ENCODE data around the gene SPTBN4. TPM values are rescaled to one million over a fixed set of nuclear protein-coding genes. Genes with fewer than 3 reads are reported as not detected.

Gene SPTBN4
- total RNA-seq, 1 donor from 2014 or later, result 1.3 TPM

DNA sequence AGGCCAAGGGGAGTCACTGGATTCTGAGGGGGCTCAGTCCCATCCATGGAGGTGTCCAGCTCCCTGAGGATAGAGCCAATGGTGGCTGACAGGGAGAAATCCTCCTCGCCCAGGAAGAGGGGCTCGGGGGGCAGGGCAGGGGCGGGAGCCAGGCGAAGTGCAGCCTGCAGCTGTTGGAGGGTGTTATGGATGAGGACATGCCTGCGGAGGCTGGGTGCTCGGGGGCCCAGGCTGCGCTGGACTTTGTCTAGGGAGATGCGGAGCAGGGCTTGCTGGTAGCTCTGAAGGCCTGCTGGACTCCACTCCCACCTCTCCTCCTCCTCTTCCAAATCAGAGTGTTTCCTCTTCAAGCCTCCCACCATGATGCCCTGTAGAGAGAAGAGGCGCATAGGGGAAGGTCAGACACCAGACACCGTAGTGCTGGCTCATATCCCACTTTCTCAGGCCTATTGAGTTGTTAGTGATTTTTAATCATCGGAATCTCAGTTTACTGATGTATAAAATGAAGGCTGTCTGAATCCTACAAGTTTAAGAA is 25.0 kb upstream of the SPTBN4 start:
- DNase-seq (ENCODE audit: low read depth), result no peak

DNA sequence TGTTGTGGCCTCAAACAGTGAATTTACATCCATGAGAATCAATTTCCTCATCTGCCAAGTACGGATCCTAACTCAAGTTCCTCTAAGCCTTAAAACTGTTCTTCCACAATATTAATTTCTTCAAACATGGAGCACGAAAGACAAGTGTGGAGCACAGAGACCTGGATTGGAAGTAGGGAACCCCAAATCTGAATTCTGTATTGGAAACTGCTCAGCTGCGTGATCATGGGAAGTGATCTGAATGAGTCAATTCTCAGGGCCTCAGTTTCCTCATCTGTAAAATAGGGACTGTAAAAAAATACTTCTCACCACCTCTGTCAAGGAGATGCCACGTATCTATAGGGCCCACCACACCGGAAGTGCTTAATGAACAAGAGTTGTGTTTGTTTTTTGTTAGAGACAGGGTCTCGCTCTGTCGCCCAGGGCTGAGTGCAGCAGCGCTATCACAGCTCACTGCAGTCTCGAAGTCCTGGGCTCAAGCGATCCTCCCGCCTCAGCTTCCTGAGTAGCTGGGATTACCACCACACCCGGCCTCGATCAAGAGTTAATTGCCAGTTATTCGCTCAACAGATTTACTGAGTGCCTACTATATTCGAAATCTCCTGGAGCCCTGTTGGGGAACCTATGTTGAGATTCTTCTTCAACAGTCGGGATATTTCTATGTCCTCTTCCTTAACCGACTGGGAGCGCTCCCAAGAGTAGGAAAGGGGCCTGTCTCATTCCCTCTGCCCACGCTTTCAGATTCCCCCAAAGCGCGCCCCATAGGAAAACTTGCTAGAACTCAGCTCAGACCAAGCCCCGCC is 24.3 kb upstream of the SPTBN4 start:
- no peak for DNase-seq (ENCODE audit: low read depth)

DNA sequence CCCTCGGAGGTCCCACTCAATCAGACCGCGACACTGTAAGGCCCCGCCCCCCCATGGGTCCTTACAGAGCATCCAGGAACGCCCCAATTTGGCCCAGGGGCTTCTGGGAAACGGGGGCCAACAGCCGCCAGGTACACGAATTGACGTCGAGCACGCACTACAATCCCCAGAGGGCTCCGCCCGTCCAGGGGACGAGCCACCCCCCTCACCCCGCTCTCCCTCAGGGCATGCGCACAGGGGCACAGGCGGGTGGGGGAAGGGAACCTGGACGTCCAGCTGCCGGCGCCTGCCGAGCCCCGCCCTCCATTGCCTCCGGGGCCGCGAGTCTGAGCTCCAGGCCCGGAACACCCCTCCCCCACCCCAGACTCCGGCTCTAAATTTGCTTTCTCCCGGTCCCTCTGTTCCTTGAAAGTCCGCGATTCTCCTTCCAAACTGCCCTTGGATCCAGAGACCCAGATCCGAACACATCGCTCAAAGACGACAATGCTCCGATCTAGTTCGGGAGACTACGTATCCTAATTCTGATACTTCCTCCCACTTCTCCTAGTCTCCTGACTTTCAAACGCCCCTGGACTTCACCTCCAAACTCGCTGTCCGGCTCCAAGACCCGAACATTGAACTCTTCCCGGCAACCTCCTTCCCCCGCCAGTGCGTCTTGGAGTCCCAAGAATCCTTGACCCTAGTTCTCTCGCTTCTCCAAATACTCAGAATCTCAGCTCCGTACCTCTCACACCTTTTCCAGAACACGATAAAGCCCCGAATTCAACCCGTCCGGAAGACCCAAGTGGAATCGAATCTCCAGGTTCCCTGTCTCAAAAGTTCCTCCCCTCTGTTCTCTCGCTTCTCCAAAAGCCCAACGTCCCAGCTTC is 23.4 kb upstream of the SPTBN4 start:
- DNase-seq (ENCODE audit: low read depth), result peak; percentile 100

DNA sequence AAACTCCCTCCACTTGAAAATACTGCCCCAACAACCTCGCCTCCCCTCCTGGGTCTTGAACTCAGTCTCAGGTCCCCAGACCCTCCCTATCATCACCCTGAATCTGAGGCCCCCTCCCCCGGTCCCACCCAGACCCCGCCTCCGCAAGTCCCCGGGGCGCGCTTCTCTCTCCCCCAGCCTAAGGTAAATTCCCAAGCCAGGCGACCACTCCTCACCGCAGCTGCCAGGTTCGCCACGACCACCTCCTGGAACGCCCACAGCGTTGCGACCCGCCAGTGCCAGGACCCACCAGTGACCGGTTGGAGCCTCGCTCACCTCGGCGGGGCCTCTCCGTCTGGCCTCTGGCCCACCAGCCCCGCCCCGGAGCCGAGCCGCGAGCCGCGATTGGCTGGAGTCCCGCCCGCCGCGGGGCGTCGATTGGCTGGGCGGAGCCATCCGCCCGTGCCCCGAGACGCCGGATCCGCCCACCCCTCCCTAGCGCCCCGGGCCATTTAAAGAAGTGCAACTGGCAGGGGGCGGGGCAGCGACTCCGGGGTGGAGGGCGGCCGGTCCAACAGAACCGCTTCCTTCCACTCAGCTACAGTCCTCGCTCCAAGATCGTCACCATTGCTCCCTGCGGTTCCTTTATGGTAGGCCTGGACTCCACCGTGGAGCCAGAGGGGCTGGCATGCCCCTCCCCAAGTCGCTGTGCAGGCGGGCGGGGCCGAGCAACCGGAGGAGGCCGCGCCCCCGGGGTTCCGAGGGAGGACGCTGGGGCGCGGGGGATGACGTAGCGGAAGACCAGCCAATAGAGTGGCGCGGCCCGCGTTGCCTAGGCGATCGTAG is 22.6 kb upstream of the SPTBN4 start, which contains the start of gene SERTAD3:
Gene SERTAD3 (minus strand): TSS at position 336 of the 825 bp plus-strand sequence. CDS start 2,255 bp downstream, outside the sequence.
- DNase-seq (ENCODE audit: low read depth), result peak; percentile 97

DNA sequence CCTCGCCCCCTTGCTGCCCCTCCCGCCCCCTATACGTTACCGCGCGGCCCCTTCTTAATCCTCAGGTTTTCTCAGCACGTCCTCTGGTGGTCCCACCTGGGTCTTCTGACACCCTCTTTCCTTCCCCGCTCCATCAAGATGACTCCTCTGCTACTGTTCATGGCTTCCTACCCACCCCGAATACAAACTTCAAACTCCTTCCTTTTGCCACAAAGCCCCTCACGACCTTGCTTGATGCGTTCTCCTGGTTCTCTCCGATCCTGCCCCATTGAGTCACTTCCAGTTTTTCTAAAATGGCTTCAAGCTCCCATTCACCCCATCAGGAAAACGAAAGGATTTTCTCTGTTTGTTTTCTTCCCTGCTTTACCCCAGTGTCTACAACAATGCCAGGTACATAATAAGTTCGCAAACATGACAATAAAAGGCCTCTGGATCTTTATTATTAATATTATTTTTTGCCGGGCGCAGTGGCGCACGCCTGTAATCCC is 21.9 kb upstream of the SPTBN4 start:
- DNase-seq (ENCODE audit: low read depth), result no peak

DNA sequence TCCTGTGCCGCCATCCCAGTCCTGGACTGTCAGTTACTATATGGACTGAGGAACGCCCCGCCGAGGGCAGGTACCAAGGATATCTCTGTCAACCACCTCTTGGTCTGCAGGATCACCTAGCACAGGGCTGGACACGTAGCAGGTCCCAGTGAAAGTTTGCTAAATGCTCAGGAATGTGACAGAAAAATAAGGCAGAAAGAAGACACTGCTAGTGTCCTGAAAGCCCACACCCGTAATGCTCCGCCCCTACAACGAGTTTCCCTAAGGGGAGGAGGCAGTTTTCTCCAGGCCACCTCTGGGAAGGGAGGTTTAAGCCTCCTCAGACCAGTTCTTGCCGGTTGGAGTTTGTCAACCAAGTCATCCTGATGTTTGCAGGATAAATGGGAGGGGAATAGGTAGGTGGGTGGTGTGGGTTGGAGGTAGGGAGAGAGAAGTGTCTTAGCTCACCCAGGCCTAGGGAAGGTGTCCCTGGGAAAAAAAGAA is 21.0 kb upstream of the SPTBN4 start:
- DNase-seq (ENCODE audit: low read depth), result no peak

DNA sequence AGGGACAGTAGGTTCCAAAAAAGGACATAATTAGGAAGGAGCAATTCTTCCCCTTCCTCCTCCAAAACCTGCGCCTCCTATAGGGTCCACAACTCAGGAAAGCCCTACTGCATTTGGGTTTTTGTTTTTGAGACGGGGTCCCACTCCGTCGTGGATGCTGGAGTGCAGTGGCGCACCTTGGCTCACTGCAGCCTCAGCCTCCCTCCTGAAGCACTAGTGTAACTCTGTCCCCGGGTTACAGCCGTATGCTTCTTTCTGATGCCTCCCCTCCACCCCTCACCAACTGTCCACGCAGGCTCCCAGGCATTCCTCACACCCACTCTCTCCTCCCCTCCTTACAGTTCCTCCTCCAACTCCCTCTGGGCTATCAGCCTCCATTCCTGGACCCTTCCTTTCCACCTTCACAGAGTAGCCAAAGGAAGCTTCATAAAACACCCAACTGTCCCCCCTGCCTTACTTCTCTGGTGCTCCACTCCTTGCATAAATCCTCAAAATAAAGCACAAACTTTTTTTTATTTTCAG is 20.5 kb upstream of the SPTBN4 start:
- DNase-seq (ENCODE audit: low read depth), result no peak

DNA sequence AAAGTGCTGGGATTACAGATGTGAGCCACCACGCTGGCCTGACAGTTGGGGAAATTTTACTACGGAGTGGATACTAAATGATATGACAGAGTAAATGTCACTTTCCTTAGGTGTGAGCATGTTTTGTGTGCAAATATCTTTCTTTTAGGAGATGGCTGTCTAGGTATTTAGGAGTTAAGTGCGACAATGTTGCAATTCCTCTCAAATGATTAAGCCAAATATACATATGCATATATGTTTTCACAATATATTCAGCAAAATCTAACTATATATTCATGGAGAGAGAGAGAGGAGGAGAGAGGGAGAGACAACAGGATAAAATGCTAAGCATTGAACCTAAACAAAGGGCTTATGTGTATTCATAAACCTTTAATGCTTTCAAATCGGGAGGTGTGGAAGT is 17.3 kb upstream of the SPTBN4 start:
- DNase-seq (ENCODE audit: low read depth), result no peak

DNA sequence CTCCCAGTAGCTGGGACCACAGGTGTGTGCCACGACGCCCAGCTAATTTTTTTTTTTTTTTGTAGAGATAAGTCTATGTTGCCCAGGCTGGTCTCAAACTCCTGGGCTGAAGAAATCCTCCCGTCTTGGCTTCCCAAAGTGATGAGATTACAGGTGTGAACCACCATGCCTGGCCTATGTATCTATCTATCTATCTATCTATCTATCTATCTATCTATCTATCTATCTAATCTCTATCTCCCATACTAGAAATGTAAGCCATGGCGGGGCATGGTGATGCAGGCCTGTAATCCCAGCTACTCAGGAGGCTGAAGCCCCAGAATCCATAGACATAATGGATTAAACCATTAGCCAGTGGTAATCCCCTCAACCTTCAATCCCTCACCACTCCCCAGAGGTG is 16.1 kb upstream of the SPTBN4 start:
- DNase-seq (ENCODE audit: low read depth), result no peak

DNA sequence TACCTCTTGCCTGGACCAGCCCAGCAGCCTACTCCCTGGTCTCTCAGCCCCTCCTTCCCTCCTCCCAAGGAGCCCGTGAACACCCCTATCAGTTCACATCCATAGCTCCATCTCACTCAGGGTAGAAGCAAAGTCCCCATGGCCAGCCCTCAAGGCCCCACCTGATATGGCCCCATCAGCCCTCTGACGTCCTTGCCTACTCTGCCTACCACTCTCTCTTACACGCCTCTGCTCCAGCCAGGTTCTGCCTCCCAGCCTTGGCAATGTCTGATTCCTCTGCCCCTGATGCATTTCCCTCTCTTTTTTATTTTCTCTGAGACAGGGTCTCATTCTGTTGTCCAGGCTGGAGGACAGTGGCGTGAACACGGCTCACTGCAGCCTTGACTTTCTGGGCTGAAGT is 14.8 kb upstream of the SPTBN4 start:
- no peak for DNase-seq (ENCODE audit: low read depth)

DNA sequence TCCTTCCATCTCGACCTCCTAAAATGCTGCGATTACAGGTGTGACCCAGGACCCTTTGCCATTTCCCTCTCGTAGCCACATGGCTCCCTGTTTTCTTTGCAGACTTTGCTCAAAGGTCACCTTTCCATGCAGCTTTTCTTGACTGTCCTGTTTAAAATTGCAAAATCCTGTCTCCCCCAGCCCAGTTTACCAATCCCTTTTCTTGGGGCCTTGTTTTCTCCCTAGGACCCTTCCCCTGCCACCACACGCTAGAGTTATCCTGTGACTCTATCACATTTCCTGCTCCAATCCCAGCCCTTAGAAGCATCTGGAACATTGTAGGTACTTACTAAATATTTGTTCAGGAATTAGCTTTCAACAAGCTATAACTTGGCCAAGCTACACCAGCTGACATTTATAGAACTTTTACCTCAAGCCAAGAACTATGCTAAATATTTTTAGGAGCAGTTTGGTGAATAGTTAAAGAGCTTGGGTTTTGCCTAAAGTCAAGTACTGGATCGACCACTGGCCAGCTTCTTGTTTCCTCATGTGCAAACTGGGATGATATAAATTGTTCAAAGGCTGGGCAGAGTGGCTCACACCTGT is 13.6 kb upstream of the SPTBN4 start:
- DNase-seq (ENCODE audit: low read depth), result no peak

DNA sequence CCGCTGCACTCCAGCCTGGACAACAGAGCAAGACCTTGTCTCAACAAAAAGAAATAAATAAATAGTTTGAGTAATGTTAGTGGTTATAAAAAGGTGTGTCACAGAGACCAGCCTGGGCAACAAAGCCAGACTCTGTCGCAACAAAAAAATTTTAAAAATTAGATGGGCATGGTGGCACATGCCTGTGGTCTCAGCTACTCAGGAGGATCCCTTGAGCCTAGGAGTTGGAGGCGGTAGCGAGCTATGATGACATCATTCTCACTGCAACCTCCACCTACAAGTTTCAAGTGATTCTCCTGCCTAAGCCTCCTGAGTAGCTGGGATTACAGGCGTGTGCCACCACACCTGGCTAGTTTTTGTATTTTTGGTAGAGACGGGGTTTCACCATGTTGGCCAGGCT is 12.9 kb upstream of the SPTBN4 start:
- DNase-seq (ENCODE audit: low read depth), result peak; percentile 9

DNA sequence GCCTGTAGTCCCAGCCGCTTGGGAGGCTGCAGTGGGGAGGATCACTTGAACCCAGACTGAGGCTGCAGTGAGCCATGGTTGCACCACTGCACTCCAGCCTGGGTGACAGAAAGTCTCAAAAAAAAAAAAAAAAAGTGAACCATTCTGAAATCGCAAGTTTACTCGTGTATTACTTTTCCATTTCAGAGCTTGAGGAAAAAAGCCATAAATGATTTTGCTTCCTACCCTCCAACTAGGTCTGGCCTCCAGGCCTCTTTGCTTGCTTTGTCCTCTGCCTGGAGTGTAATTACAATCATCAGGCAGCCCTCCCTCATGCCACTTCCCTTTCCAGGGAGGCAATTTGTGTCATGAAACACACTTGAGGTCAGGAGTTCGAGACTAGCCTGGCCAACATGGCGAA is 9.8 kb upstream of the SPTBN4 start:
- no peak for DNase-seq (ENCODE audit: low read depth)

DNA sequence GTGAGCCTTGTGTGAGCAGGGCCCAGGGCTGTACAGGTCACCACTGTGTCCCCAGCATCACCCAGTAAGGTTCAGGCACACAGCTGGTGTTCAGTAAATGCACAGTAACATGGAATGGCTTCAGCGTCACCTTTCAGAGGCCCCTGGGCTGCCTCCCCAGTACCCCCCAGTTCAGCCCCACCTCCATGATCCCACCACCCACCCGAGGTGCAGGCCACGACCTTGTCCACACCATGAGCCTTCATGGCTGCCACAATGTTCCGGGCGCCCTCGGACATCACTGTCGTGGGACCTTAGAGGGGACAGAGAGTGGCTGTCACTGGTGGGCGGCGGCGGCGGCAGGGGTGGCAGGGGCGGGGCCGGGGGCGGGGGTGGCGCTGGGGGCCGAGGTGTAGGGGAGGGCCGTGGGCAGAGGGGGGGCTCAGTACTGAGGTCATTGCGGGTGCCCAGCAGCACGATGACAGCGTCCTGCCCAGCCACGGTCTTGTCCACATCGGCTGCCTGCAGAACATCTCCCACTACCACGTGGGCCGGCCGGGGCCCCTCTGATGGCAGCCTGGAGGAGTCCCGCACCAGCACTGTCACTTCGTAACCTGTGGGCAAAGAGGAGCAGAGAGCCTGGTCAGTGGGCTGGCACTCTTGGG is 8.7 kb upstream of the SPTBN4 start:
- DNase-seq (ENCODE audit: low read depth), result no peak

DNA sequence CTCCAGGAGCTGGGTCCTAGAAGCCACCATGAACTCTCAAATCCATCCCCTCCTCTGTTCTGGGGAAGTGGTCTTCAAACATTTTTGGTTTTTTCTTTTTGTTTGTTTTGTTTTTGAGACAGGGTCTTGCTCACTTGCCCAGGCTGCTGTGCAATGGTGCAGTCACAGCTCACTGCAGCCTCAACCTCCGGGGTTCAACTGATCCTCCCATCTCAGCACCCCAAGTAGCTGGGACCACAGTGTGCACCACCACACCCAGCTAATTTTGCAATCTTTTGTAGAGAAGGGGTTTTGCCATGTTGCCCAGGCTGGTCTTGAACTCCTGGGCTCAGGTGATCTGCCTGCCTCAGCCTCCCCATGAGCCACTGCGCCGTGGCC is 8.2 kb upstream of the SPTBN4 start:
- DNase-seq (ENCODE audit: low read depth), result no peak

DNA sequence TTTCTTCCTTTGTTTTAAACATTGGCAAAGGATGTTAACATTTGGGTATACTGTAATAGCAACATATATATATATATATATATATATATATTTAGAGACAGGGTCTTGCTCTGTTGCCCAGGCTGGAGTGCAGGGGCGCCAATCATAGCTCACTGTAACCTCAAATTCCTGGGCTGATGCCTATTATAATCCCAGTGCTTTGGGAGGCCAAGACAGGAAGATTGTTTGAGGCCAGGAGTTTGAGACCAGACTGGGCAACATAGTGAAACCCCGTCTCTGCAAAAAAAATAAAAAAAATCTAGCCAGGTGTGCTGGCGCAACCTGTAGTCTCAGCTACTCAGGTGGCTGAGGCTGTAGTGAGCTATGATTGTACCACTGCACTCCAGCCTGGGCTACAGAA is 6.6 kb upstream of the SPTBN4 start:
- DNase-seq (ENCODE audit: low read depth), result no peak

DNA sequence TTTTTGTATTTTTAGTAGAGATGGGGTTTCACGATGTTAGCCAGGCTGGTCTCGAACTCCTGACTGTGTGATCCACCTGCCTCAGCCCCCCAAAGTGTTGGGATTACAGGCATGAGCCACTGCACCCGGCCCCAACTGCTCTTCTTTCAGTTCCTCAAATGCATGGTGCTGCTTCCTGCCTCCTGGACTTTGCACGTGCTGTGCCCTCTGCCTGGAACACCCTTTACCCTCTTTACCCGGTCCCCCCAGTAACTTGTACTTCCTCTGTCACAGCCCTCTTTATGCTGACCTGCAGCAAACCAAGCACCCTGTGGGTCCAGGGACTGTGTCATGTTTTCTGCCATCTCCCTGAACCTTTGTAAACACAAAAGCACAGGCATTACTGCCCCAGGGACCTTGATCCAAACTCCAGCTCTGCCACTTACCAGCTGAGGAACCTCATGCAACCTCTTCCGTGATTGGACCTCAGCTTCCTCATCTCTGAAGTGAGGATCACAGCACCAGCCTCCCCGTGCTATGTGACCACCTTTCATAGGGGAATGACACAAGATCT is 5.1 kb upstream of the SPTBN4 start:
- DNase-seq (ENCODE audit: low read depth), result no peak

DNA sequence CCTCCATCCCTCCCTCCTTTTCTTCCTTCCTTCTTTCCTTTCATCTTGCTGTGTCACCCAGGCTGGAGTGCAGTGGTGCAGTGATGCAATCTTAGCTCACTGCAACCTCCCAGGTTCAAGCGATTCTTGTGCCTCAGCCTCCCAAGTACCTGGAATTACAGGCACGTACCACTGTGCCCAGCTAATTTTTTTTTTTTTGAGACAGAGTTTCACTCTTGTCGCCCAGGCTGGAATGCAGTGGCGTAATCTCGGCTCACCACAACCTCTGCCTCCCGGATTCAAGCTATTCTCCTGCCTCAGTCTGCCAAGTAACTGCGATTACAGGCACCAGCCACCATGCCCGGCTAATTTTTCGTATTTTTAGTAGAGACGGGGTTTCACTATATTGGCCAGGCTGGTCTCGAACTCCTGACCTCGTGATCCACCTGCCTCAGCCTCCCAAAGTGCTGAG is 3.2 kb upstream of the SPTBN4 start:
- DNase-seq (ENCODE audit: low read depth), result peak; percentile 9

All from myocyte (in vitro differentiated cells).